ENCODE results near the gene FBXW9. TPM values are rescaled to one million over a fixed set of nuclear protein-coding genes. Genes with fewer than 3 reads are reported as not detected.

Gene FBXW9
- polyA plus RNA-seq, 3 donors: 4.4 to 7.2 (median 5.1) TPM

DNA sequence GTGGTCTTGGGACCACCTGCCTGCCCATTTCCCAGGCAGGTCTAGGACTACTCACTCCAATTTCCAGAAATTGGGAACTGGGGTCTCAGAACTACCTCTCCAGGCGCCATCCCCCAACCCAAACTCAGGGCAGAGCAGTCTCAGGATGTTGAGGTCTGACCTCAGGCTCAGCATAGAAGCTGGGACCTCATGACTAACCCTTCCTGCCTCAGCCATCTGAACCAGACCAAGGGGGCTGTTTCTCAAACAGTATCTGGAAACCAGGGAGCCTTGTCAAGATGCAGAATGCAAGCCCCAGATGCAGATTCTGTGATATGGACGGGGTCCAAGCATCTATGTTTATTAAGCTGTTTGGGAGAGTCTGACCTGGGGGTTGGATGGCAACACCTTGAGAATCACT is 1.3 kb downstream of the FBXW9 start:
- Histone ChIP-seq H3K9me3 (replicated peaks in 1 of 2; ENCODE audit: control insufficient read depth in 1 of 2, insufficient read depth in 1 of 2, low read length in 2 of 2) (no peaks in the 10 kb centered on the region), H3K27me3 (ENCODE audit: control insufficient read depth in 2 of 2, insufficient read depth in 2 of 2, low read length in 2 of 2) (no peaks in the 10 kb centered on the region), H3K4me3 (replicated peaks in 1 of 3; ENCODE audit: low read depth in 2 of 3, low read length in 3 of 3) (no peak overlapping the region), H4K20me1 (ENCODE audit: insufficient read depth, low read length) (no peaks in the 10 kb centered on the region), H3K4me1 (ENCODE audit: control insufficient read depth in 1 of 2, insufficient read depth in 2 of 2, low read length in 2 of 2) (peaks cover 29 to 32% of the 10 kb centered on the region in 2 donors), H3K4me2 (replicated peaks; ENCODE audit: extremely low read depth, low read length, poor library complexity, severe bottlenecking) (no peak overlapping the region), H3K79me2 (ENCODE audit: insufficient read depth, low read length) (no peaks in the 10 kb centered on the region), H3K9ac (ENCODE audit: insufficient read depth, low read length, poor library complexity, severe bottlenecking) (no peak overlapping the region), H2AFZ (ENCODE audit: insufficient read depth, low read depth, low read length, poor library complexity, severe bottlenecking) (peak overlapping the region; percentile 97), H3K27ac (ENCODE audit: low read depth in 1 of 2, low read length in 2 of 2) (no peak overlapping the region), H3K36me3 (replicated peaks in 1 of 2; ENCODE audit: control insufficient read depth in 1 of 2, insufficient read depth in 2 of 2, low read length in 2 of 2) (peaks cover 0 to 4% of the 10 kb centered on the region in 2 donors)
- Mint-ChIP-seq H3K4me3 (no peak overlapping the region), H3K27me3 (ENCODE audit: low read depth in 3 of 3) (peaks cover 0 to 1% (median 0%) of the 10 kb centered on the region in 3 donors), H3K36me3 (peaks cover 5 to 11% of the 10 kb centered on the region in 2 donors), H3K27ac (peak overlapping the region in 1 of 7 donors; percentile 26), H3K9me3 (no peaks in the 10 kb centered on the region), H3K4me1 (peaks cover 20% of the 10 kb centered on the region)
- intact Hi-C loops (cut with micrococcal nuclease): no loop called here
- DNase-seq: no peak
- TF ChIP-seq, protein P1, sequence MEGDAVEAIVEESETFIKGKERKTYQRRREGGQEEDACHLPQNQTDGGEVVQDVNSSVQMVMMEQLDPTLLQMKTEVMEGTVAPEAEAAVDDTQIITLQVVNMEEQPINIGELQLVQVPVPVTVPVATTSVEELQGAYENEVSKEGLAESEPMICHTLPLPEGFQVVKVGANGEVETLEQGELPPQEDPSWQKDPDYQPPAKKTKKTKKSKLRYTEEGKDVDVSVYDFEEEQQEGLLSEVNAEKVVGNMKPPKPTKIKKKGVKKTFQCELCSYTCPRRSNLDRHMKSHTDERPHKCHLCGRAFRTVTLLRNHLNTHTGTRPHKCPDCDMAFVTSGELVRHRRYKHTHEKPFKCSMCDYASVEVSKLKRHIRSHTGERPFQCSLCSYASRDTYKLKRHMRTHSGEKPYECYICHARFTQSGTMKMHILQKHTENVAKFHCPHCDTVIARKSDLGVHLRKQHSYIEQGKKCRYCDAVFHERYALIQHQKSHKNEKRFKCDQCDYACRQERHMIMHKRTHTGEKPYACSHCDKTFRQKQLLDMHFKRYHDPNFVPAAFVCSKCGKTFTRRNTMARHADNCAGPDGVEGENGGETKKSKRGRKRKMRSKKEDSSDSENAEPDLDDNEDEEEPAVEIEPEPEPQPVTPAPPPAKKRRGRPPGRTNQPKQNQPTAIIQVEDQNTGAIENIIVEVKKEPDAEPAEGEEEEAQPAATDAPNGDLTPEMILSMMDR (IDR thresholded peaks at IDR 0.05): no peak
- WGBS (ENCODE audit: insufficient coverage): 45% methylated on average over 2 of the region's 2 CpGs

DNA sequence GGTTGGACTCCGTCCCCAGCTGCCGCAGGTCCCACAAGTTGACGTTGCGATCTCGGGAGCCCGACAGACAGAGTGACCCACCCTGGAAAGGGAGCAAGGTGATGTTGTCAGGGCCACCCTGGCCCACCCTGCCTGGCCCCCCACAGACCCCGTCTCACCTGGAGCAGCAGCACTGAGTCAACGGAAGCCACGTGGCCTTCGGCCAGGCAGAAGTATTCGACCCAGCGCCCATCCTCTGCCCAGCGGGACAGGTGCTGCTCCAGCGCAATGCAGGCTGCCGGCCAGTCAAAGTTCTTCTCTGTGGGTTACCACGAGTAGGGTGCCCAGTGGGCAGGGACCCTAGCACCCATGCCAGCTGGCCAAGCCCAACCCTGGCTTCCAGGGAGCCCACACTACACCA is 1.8 kb downstream of the FBXW9 start:
- no peak overlapping the region for H3K27ac ChIP-seq (ENCODE audit: low read depth in 1 of 2, low read length in 2 of 2)
- Mint-ChIP-seq H3K4me3 (no peak overlapping the region), H3K4me1 (peaks cover 19% of the 10 kb centered on the region), H3K36me3 (peaks cover 4 to 6% of the 10 kb centered on the region in 2 donors), H3K9me3 (no peaks in the 10 kb centered on the region), H3K27me3 (ENCODE audit: low read depth in 3 of 3) (peaks cover 0 to 1% (median 0%) of the 10 kb centered on the region in 3 donors), H3K27ac (peak overlapping the region in 1 of 7 donors; percentile 40)
- H3K4me2 ChIP-seq (replicated peaks; ENCODE audit: extremely low read depth, low read length, poor library complexity, severe bottlenecking): no peak overlapping the region
- no peak overlapping the region for H3K9ac ChIP-seq (ENCODE audit: insufficient read depth, low read length, poor library complexity, severe bottlenecking)
- TF ChIP-seq, protein P1 (IDR thresholded peaks at IDR 0.05): no peak
- H3K79me2 ChIP-seq (ENCODE audit: insufficient read depth, low read length): no peaks in the 10 kb centered on the region
- WGBS (ENCODE audit: insufficient coverage): 90% methylated on average over 16 of the region's 16 CpGs
- H3K4me1 ChIP-seq (ENCODE audit: control insufficient read depth in 1 of 2, insufficient read depth in 2 of 2, low read length in 2 of 2): peaks cover 29 to 32% of the 10 kb centered on the region in 2 donors
- H3K4me3 ChIP-seq (replicated peaks in 1 of 3; ENCODE audit: low read depth in 2 of 3, low read length in 3 of 3): no peak overlapping the region
- intact Hi-C loops (cut with micrococcal nuclease): no loop called here
- no peak overlapping the region for H2AFZ ChIP-seq (ENCODE audit: insufficient read depth, low read depth, low read length, poor library complexity, severe bottlenecking)
- H4K20me1 ChIP-seq (ENCODE audit: insufficient read depth, low read length): no peaks in the 10 kb centered on the region
- no peak for DNase-seq
- H3K9me3 ChIP-seq (replicated peaks in 1 of 2; ENCODE audit: control insufficient read depth in 1 of 2, insufficient read depth in 1 of 2, low read length in 2 of 2): no peaks in the 10 kb centered on the region
- H3K36me3 ChIP-seq (replicated peaks in 1 of 2; ENCODE audit: control insufficient read depth in 1 of 2, insufficient read depth in 2 of 2, low read length in 2 of 2): no peaks in the 10 kb centered on the region
- H3K27me3 ChIP-seq (ENCODE audit: control insufficient read depth in 2 of 2, insufficient read depth in 2 of 2, low read length in 2 of 2): no peaks in the 10 kb centered on the region

Data from CD14-positive monocyte (primary cell).